HT1080 (cell line): ENCODE results near the gene TMPRSS12. TPM values are rescaled to one million over a fixed set of nuclear protein-coding genes. Genes with fewer than 3 reads are reported as not detected.
"Not testable (repeated sequence)": the region's sequence is repeated elsewhere in the genome, so short reads cannot be mapped to it uniquely, and the experiment has no call there.

Experiments used
- DNase-seq: peaks from one replicate; pipeline ENCODE4 v3.0.0-alpha.2; 2015; ENCODE audit warnings: low read depth
- small RNA-seq: library from RNA; depleted of rRNA; stranded (forward); fragments of <200 nt; gene quantifications from one replicate; pipeline ENCODE3, GENCODE V24; 2014
- total RNA-seq: library from RNA; depleted of rRNA; stranded (reverse); fragments of >200 nt; shearing (Covaris generic); gene quantifications from 2 replicates; pipeline ENCODE4 v1.2.3, GENCODE V29; 2014; rRNA removed

The TMPRSS12 gene
- total RNA-seq, 1 experiment from 2014 or later: not detected

GRCh38 chr12:50925920-50926319 is 83.2 kb downstream of the TMPRSS12 start:
- DNase-seq: no peak

GRCh38 chr12:50926415-50926814 is 83.7 kb downstream of the TMPRSS12 start:
- no peak for DNase-seq

GRCh38 chr12:50926932-50927331 is 84.2 kb downstream of the TMPRSS12 start:
- not testable (repeated sequence) for DNase-seq

- no peak for DNase-seq
Observed at GRCh38 chr12:50927356-50927755, 84.6 kb downstream of the TMPRSS12 start.

GRCh38 chr12:50927766-50928224 is 85.1 kb downstream of the TMPRSS12 start:
- no peak for DNase-seq

GRCh38 chr12:50928392-50928791 is 85.7 kb downstream of the TMPRSS12 start:
- no peak for DNase-seq

GRCh38 chr12:50929831-50930230 is 87.1 kb downstream of the TMPRSS12 start:
- DNase-seq: no peak

GRCh38 chr12:50930477-50930876 is 87.8 kb downstream of the TMPRSS12 start:
- peak; percentile 24 for DNase-seq

- DNase-seq: no peak
Observed at GRCh38 chr12:50932787-50933280, 90.1 kb downstream of the TMPRSS12 start.

- DNase-seq: peak; percentile 45
Observed at GRCh38 chr12:50933459-50934124, 90.9 kb downstream of the TMPRSS12 start.

GRCh38 chr12:50934371-50934851 is 91.7 kb downstream of the TMPRSS12 start:
- DNase-seq: no peak

GRCh38 chr12:50934981-50935807 is 92.5 kb downstream of the TMPRSS12 start:
- no peak for DNase-seq

- DNase-seq: no peak
Observed at GRCh38 chr12:50936821-50937530, 94.2 kb downstream of the TMPRSS12 start.

Small RNA genes within 50 kb of the gene (small RNA-seq; reads per million reads assigned to genes)
- gene AC013244.2 (not detected), gene RN7SL519P (not detected)

Other genes starting within 250 kb of the TMPRSS12 start
- gene ATF1, start 78.8 kb upstream of the TMPRSS12 start, total RNA-seq: 42.3 and 65.4 TPM in 2 replicates
- gene HIGD1C, start 109.6 kb downstream of the TMPRSS12 start, total RNA-seq: not detected in 2 replicates
- gene SLC11A2, start 183.5 kb downstream of the TMPRSS12 start, total RNA-seq: 22.5 and 31.8 TPM in 2 replicates
- gene LETMD1, start 205.4 kb downstream of the TMPRSS12 start, total RNA-seq: 24.4 and 31.6 TPM in 2 replicates
- 14.5 and 15.1 TPM in 2 replicates for gene CSRNP2, start 240.7 kb downstream of the TMPRSS12 start, total RNA-seq